Small intestine (tissue), 7 donors: ENCODE results near the gene OR6B3. TPM values are rescaled to one million over a fixed set of nuclear protein-coding genes. Genes with fewer than 3 reads are reported as not detected.
A peak's percentile ranks its signal among the peaks of the same experiment; 100 is the strongest.

Experiments used
- DNase-seq, 2 donors: peaks; one replicate each; pipeline versions ENCODE4 v3.0.0 to v3.0.0-alpha.2; 2013
- FAIRE-seq: peaks from 2 replicates; lab custom pipeline; 2012; peaks lifted over from hg19 to GRCh38; lab: Jason Lieb, UNC
- H3K27ac ChIP-seq, 3 donors: one replicate each; pipeline ENCODE4 v1.5.1; 2013; ENCODE audit warnings: low read length in 2 of 3, mild to moderate bottlenecking in 2 of 3, control low read depth in 1 of 3, inconsistent platforms in 1 of 3, low read depth in 1 of 3, moderate library complexity in 1 of 3
- H3K27me3 ChIP-seq, 3 donors: one replicate each; pipeline ENCODE4 v1.6.1; 2013; ENCODE audit warnings: low read length in 3 of 3, inconsistent platforms in 1 of 3; ENCODE audit not compliant: control insufficient read depth in 3 of 3, insufficient read depth in 3 of 3
- H3K36me3 ChIP-seq, 3 donors: one replicate each; pipeline ENCODE4 v1.6.1; 2013; ENCODE audit warnings: low read length in 3 of 3, inconsistent platforms in 1 of 3, low read depth in 1 of 3, mild to moderate bottlenecking in 1 of 3, moderate library complexity in 1 of 3; ENCODE audit not compliant: control insufficient read depth in 3 of 3, insufficient read depth in 2 of 3
- H3K4me1 ChIP-seq, 3 donors: one replicate each; pipeline ENCODE4 v1.6.1; 2013; ENCODE audit warnings: low read length in 2 of 3, inconsistent platforms in 1 of 3, low read depth in 1 of 3, mild to moderate bottlenecking in 1 of 3, moderate library complexity in 1 of 3; ENCODE audit not compliant: control insufficient read depth in 3 of 3, insufficient read depth in 2 of 3
- H3K4me3 ChIP-seq, 3 donors: one replicate each; pipeline ENCODE4 v1.5.1; 2013; ENCODE audit warnings: low read length in 3 of 3, control low read depth in 1 of 3, inconsistent platforms in 1 of 3, low read depth in 1 of 3, mild to moderate bottlenecking in 1 of 3, moderate library complexity in 1 of 3
- H3K9me3 ChIP-seq, 2 donors: one replicate each; pipeline ENCODE4 v1.6.1; 2013; ENCODE audit warnings: low read depth in 1 of 2, low read length in 1 of 2; ENCODE audit not compliant: control insufficient read depth in 2 of 2, insufficient read depth in 1 of 2
- WGBS, 3 donors: extraction: QIAGEN DNeasy Blood & Tissue Kit; methylation state at CpG; one replicate each; pipeline ENCODE4 v1.1.7; 2013; 5-methylcytosine and 5-hydroxymethylcytosine counted together
- polyA plus RNA-seq, 4 donors: library from polyadenylated mRNA; stranded (reverse) in 3 of 4; unstranded in 1 of 4; fragments of 200-250 nt in 3 of 4; fragments of 120-200 nt in 1 of 4; gene quantifications; one replicate each; pipeline versions ENCODE4 v1.2.1 to v1.2.3, GENCODE V29; 2013
- donor health status: healthy with polysubstance abuse.
- donor health status: control.
- donor health status: control.
- donor health status: Bipolar disorder and iron deficiency.
- donor health status: healthy.

Gene OR6B3
- polyA plus RNA-seq, 4 donors: not detected

GRCh38 chr2:240018071-240018750 is 35.1 kb downstream of the OR6B3 start:
- Histone ChIP-seq H3K4me3 (no peak overlapping the region), H3K9me3 (no peaks in the 10 kb centered on the region), H3K27me3 (no peaks in the 10 kb centered on the region), H3K27ac (no peak overlapping the region), H3K36me3 (peaks cover 22 to 63% (median 26%) of the 10 kb centered on the region in 3 donors), H3K4me1 (no peaks in the 10 kb centered on the region)
- 93 to 97% (median 97%) methylated on average over 11 of the region's 11 CpGs for WGBS, 3 donors
- DNase-seq: no peak
- FAIRE-seq: no peak

GRCh38 chr2:240014327-240014726 is 39.0 kb downstream of the OR6B3 start:
- DNase-seq (no peak), FAIRE-seq (no peak)
- Histone ChIP-seq H3K27me3 (no peaks in the 10 kb centered on the region), H3K36me3 (peaks cover 22 to 59% (median 36%) of the 10 kb centered on the region in 3 donors), H3K27ac (no peak overlapping the region), H3K9me3 (no peaks in the 10 kb centered on the region), H3K4me1 (no peaks in the 10 kb centered on the region), H3K4me3 (no peak overlapping the region)
- 94 to 96% (median 95%) methylated on average over 9 of the region's 9 CpGs for WGBS, 3 donors

DNA sequence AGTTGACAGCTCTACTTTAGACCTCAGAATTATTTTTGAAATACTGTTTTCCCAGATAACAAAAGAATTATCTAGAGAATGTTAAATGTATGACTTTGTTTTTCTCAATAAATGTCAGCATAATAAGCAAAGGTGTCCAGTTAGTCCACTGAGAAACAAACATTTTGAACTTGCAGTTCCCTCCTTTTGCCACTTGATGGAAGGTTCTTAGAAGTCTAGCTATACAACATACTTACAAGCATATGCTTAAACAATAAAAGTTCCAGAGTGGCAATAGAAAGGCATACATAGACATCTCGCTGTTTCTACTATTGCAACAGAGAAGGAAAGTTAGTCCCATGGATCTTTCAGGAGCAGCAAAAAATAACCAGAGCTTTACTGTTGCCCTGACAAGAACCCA is 40.0 kb downstream of the OR6B3 start:
- Histone ChIP-seq H3K27ac (no peak overlapping the region), H3K36me3 (peaks cover 19 to 58% (median 33%) of the 10 kb centered on the region in 3 donors), H3K9me3 (no peaks in the 10 kb centered on the region), H3K4me1 (no peaks in the 10 kb centered on the region), H3K4me3 (no peak overlapping the region), H3K27me3 (no peaks in the 10 kb centered on the region)
- DNase-seq (peak in 1 of 2 donors; percentile 13), FAIRE-seq (no peak)
- WGBS, 3 donors: 92 to 96% (median 93%) methylated on average over 1 of the region's 1 CpG

DNA sequence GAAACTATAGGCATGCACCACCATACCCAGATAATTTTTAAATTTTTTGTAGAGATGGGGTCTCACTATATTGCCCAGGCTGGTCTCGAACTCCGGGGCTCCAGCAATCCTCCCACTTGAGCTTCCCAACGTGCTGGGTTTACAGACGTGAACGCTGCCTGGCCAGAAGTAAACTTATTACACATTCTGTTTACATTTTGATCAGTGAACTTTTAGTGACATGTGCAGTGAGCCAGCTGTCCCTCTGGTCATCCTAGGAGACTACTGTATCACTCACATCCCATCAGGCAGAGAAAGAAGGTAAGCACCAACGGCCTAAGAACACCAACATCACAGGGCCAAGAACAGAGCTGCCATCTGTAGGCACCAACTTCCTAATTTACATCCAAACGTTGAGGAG is 50.3 kb downstream of the OR6B3 start:
- 72 to 77% (median 76%) methylated on average over 7 of the region's 7 CpGs for WGBS, 3 donors
- Histone ChIP-seq H3K4me3 (no peak overlapping the region), H3K4me1 (no peaks in the 10 kb centered on the region), H3K27me3 (no peaks in the 10 kb centered on the region), H3K36me3 (peaks cover 14 to 66% (median 31%) of the 10 kb centered on the region in 3 donors), H3K9me3 (no peaks in the 10 kb centered on the region), H3K27ac (no peak overlapping the region)
- DNase-seq (no peak), FAIRE-seq (no peak)

GRCh38 chr2:240000671-240001070 is 52.6 kb downstream of the OR6B3 start:
- DNase-seq: no peak

GRCh38 chr2:239997686-239998409 is 55.5 kb downstream of the OR6B3 start:
- Histone ChIP-seq H3K4me1 (no peaks in the 10 kb centered on the region), H3K9me3 (no peaks in the 10 kb centered on the region), H3K27ac (peak overlapping the region in 2 of 3 donors; percentile 35 to 41), H3K27me3 (no peaks in the 10 kb centered on the region), H3K4me3 (no peak overlapping the region), H3K36me3 (peaks cover 11 to 48% (median 22%) of the 10 kb centered on the region in 3 donors)
- FAIRE-seq: no peak
- WGBS, 3 donors: 29 to 65% (median 51%) methylated on average over 9 of the region's 9 CpGs
- peak; percentile 43 to 82 for DNase-seq

More at GRCh38 chr2:240000671-240001070, 52.6 kb downstream of the OR6B3 start:
- Histone ChIP-seq H3K9me3 (no peaks in the 10 kb centered on the region), H3K4me1 (no peaks in the 10 kb centered on the region), H3K27ac (no peak overlapping the region), H3K4me3 (no peak overlapping the region), H3K36me3 (peaks cover 9 to 59% (median 30%) of the 10 kb centered on the region in 3 donors), H3K27me3 (no peaks in the 10 kb centered on the region)
- FAIRE-seq: no peak
- WGBS, 3 donors: 87 to 89% (median 88%) methylated on average over 11 of the region's 11 CpGs

Other genes with a start within 250 kb of the OR6B3 start
- 100 to 1,000 TPM; 126 to 145 (median 130) TPM for gene NDUFA10, start 28.2 kb downstream of the OR6B3 start, polyA plus RNA-seq
- gene OR6B2, start 23.1 kb downstream of the OR6B3 start, polyA plus RNA-seq: not detected
- gene COPS9, start 82.8 kb upstream of the OR6B3 start, polyA plus RNA-seq: 100 to 1,000 TPM in 3 of 4 donors, 10 to 100 TPM in 1; 92.6 to 394 (median 320) TPM
- not detected for gene OTOS, start 87.1 kb upstream of the OR6B3 start, polyA plus RNA-seq